HG03354 (cell line): ENCODE measurements around the gene SH3PXD2A.
"Not testable (repeated sequence)": the region's sequence is repeated elsewhere in the genome, so short reads cannot be mapped to it uniquely, and the experiment has no call there.

ENCODE experiments used
- ATAC-seq: cut with Tn5 transposase; IDR thresholded peaks from one replicate; pipeline ENCODE4 v1.9.1; 2021; ENCODE audit warnings: mild to moderate bottlenecking; ENCODE audit not compliant: unreplicated experiment, poor library complexity, severe bottlenecking

The SH3PXD2A gene

GRCh38 chr10:103781329-103782061 is 73.9 kb downstream of the SH3PXD2A start:
- ATAC-seq, result no peak

DNA sequence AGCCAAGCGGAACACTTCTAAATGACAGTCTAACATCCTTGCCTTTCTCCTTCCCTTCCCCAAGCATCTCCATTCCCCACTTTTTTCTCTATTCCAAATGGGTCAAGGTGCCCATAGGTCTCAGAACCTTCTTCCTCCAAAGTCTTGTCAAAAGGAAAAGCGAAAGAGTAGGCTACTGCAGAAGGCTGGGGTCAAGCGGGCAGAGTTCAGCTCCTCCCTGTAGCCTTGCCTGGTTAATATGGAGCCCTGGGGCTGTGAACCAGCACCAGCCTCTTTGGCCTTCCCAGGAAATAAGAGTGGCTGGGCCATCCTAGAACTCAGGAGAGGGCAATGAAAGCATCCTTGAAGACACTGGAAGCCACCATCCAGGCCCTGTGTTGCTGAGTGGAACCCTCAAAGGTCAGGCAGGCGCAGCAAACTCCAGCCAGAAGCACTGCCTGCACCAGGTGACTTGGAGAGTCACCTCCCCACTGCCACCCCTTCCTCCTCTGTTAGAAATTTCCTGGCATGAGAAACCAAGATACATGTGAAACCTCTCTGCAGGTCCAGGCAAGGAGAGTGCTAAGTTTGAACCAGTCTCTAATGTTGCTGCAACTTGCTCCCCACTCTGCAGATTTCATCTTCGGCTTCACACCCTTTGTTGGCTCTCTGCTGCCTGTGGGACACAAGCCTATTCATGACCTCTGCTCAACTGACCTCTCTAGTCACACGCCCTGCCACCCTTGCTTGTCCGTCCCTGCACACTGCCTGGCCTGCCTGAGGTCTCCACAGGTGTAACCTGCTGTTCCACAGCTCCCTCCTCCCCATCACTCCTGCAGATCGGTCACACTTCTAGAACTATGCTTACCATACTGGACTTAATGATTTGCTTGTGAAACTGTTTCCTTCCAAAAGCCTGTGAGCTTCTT is 74.9 kb downstream of the SH3PXD2A start:
- no peak for ATAC-seq

DNA sequence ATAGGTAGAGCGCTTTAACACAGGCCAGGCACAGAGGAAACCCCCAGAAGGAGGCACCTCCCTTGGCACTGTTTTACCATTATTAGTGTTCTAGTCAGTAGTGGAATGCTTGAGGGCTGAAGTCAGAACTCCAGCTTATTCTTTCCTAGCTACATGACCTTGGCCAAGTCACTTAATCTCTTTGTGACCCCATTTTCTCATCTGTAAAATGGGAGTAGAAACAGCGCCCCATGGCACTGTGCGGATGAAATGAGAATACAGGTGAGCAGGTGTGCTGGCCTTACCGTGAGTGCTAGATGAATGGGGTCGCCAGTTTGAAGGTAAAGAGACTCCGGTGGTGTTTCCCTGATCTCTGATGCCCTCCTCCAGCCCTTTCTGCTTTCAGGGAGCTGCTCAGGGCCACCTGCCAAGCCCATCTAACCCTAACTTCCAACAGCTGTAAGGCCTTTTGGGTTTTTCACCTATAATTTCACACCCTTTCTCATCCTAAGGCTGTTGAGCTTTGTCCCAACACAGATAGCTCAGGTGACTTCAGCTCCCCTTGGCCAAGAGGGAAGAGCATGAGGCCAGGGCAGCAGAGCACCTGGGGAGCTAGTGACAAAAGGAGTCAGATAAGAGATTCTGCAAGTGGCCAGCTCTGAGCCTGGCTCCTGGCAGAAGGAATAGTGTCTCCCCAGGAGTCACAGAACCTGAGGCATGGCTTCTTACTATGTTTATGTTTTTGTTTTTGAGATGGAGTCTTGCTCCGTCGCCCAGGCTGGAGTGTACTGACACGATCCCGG is 76.8 kb downstream of the SH3PXD2A start:
- ATAC-seq, result no peak

GRCh38 chr10:103776878-103777591 is 78.3 kb downstream of the SH3PXD2A start:
- no peak for ATAC-seq

DNA sequence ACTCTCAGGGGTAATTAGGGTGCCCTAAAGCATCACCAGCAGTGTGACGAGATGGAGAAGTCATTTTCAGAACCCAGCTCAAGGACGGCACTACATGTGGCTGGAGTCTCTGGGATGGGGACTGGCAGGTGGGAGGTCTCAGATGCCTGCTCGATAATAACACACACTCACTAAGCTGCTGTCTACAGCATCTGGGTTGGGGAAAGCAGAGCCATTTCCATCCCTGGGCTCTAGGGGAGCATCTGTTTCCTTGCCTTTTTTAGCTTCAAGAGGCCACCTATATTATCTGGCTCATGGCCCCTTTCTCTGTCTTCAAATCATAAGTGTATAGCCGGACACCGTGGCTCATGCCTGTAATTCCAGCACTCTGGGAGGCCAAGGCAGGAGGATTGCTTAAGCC is 79.6 kb downstream of the SH3PXD2A start:
- ATAC-seq, result no peak

DNA sequence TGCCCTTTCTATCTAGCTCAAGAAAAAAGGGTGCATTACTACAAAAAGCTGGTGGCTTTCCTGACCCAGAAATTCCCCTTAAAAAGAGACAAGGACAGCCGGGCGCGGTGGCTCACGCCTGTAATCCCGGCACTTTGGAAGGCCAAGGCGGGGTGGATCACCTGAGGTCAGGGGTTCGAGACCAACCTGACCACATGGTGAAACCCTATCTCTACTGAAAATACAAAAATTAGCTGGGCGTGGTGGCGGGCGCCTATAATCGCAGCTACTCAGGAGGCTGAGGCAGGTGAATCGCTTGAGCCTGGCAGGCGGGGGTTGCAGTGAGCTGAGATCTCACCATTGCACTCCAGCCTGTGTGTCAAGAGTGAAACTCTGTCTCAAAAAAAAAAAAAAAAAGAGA is 82.5 kb downstream of the SH3PXD2A start:
- ATAC-seq, result not testable (repeated sequence)

GRCh38 chr10:103772096-103772845 is 83.1 kb downstream of the SH3PXD2A start:
- ATAC-seq, result peak; percentile 76

DNA sequence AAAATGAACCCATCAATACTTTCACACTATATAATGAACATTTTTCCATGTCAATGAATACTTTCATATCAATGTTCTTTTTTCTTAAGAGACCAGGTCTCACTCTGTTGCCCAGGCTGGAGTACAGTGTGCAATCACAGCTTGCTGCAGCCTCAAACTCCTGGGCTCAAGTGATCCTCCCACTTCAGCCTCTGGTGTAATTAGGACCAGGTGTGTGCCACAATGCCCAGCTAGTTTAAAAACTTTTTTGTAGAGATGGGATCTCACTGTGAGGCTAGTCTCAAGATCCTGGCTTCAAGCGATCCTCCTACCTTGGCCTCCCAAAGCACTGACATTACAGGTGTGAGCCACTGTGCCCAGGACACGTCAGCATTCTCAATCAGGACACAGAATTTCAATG is 85.2 kb downstream of the SH3PXD2A start:
- no peak for ATAC-seq

DNA sequence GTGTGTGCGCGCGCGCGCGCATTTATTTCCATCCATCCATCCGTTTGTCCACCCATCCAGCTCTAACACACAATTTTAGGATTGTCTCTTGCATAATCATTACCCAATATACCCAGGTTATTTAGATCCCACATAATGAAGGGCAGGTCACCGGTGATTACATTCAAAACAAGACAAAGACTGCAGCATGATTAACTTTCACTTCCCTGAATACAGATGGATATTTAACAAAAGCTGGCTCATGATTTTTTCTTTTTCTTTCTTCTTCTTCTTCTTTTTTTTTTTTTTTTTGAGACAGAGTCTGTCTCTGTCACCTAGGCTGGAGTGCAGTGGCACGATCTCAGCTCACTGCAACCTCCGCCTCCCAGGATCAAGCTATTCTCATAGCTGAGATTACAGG is 86.2 kb downstream of the SH3PXD2A start:
- ATAC-seq, result no peak

GRCh38 chr10:103768345-103768744 is 87.0 kb downstream of the SH3PXD2A start:
- ATAC-seq, result no peak

GRCh38 chr10:103767756-103768155 is 87.6 kb downstream of the SH3PXD2A start:
- ATAC-seq, result no peak

GRCh38 chr10:103766751-103767505 is 88.4 kb downstream of the SH3PXD2A start:
- no peak for ATAC-seq

- no peak for ATAC-seq
Observed at GRCh38 chr10:103765981-103766380, 89.4 kb downstream of the SH3PXD2A start.

DNA sequence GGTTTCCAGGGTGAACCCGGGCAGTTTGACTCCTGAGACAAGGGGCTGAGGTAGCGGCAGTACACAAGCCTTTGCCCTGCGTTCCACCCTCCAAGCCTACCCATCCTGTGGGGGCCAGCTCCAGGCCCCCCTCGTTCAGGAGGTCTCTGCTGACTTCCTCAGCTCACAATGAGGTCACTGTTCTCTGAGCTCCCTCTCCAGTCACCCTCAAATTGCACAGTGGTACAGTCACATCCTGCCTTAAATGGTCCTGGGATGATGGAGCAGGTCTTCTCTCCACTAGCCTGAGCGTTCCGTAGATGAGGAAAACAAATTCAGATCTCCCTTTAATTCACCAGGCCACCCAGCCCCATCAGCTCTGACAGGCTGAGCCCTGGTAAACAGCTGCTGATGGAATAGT is 90.2 kb downstream of the SH3PXD2A start:
- no peak for ATAC-seq

DNA sequence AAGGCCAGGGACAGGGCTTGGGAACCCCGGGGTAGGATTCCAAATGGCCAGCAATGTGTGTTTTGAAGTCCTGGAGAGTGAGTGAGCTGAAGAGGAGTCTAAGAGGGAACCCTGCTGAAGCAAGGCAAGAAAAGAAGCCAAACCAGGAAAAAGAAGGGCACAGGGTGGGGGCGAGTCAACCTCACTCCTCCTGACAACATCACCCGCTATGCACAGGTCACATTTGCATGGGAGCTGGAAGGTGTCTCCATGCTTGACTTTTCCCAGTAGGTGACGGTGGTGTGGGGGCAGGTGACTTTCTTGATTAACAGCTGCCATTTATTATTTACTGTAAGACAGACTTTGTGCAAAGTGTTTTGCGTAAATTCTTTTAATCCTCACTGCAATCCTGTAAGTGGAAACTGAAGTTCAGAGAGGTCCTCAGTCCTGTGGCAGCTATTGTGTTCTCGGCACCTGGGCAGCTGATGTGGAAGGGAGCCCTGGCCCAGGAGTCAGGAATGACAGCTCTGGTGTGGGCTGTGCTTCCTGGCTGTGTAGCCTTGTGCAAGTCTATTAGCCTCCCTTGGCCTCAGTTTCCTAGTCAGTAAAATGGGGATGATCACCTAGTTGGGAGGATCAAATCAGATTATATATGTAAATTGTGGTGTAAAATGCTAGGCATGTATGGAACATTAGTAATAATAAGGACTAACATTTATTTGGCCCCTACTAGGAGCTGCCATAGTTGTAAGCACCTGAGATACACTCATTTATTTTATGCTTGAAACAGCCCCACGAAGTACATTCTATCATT is 90.9 kb downstream of the SH3PXD2A start:
- no peak for ATAC-seq

DNA sequence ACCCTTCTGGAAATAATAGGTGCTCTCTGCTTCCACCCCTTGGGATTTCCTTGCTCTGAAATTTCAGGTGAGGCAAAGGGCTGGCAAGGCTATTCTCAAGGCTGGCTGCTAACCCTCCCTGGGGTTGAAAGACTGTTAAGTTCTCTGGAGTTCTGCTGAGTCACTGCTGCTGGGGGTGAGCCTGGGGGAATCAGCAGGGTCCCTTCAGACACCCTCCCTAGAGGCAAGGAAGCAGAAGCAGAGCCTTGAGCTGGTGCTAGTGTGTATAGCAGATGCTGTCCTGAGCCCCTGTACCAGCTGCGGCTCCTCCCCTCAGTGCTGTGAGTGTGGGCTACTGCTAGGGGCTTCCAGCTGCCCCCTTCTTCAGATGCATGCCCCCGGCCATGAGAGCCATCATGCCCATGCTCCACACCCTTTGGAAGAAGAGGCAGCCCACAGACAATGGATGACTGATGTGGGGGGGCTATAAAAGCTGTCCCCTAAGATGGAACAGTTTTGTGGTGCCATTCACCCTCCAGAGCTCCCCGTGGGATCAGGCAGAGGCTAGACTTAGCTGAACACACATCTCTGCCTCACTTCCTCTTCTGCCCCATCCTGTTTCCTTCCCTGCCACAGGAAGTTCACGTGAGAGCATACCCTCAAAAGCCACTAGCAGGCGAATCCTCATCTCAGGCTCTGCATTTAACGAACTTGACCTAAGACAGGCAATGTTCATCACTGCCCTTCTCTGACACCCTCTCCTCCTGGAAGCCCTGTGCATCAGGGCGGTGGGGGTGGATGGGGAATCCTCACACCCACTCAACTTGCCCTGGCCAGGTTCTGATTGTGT is 91.8 kb downstream of the SH3PXD2A start:
- peak; percentile 51 for ATAC-seq

GRCh38 chr10:103762916-103763315 is 92.5 kb downstream of the SH3PXD2A start:
- no peak for ATAC-seq
